Glutamatergic neuron (in vitro differentiated cells): Measurements from ENCODE around the gene NDUFB10. TPM values are rescaled to one million over a fixed set of nuclear protein-coding genes. Genes with fewer than 3 reads are reported as not detected.

Experiments used
- DNase-seq: peaks from one replicate; pipeline ENCODE4 v3.0.0; 2022
- H3K27ac Mint-ChIP-seq: one replicate; pipeline ENCODE4 v1.8.0; 2020; ENCODE audit warnings: mild to moderate bottlenecking, mixed read lengths, inconsistent platforms; ENCODE audit not compliant: unreplicated experiment
- H3K27me3 Mint-ChIP-seq: one replicate; pipeline ENCODE4 v1.8.0; 2020; ENCODE audit warnings: mild to moderate bottlenecking, moderate library complexity, mixed read lengths, inconsistent platforms; ENCODE audit not compliant: unreplicated experiment
- H3K36me3 Mint-ChIP-seq: one replicate; pipeline ENCODE4 v1.8.0; 2020; ENCODE audit warnings: mild to moderate bottlenecking, mixed read lengths, inconsistent platforms; ENCODE audit not compliant: unreplicated experiment
- H3K4me1 Mint-ChIP-seq: one replicate; pipeline ENCODE4 v1.8.0; 2020; ENCODE audit warnings: mild to moderate bottlenecking, low read depth, mixed read lengths, inconsistent platforms; ENCODE audit not compliant: unreplicated experiment
- H3K4me3 Mint-ChIP-seq: one replicate; pipeline ENCODE4 v1.8.0; 2020; ENCODE audit warnings: mild to moderate bottlenecking, mixed read lengths, inconsistent platforms; ENCODE audit not compliant: unreplicated experiment
- H3K9me3 Mint-ChIP-seq: one replicate; pipeline ENCODE4 v1.8.0; 2020; ENCODE audit warnings: mild to moderate bottlenecking, moderate library complexity, mixed read lengths, inconsistent platforms; ENCODE audit not compliant: unreplicated experiment
- total RNA-seq: library from RNA; stranded (reverse); fragmentation: NEBNext Ultra II Directional; extraction: Animal tissue kit (Norgen Biotek cat#: 25700); gene quantifications from one replicate; pipeline ENCODE4 v1.2.1, GENCODE V29; 2021; ENCODE audit not compliant: unreplicated experiment
- TF ChIP-seq, protein P1 (sequence below): fragments of 200-600 bp; sonication (generic); IDR thresholded peaks from one replicate; pipeline ENCODE4 v1.5.0; 2021; ENCODE audit not compliant: partially characterized antibody, unreplicated experiment

NDUFB10 gene
- total RNA-seq, 1 donor from 2014 or later: 302 TPM

DNA sequence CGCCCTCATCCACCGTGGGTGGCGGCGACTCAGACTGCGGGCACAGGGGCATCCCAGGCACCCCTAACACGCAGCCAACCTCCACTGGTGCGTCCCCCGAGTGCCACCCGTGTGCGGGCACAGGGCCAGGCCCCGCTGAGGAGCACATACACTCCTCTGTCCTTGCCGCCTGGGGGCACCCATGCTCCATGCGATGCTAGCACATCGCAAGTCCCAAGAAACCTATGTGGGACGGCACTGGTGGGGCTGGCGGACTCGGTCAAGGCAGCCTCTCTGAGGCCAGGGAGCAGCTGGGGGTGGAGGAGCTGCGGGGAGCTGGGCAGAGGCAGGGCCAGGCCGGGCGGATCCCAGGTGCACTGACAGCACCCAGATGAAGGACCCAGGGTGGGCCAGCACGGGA, 46.3 kb downstream of the NDUFB10 start:
- peaks cover 20% of the 10 kb centered on the region for H3K27me3 Mint-ChIP-seq
- peak overlapping the region; percentile 25 for H3K4me3 Mint-ChIP-seq
- DNase-seq: no peak
- H3K27ac Mint-ChIP-seq: peak overlapping the region; percentile 89
- peaks cover 4% of the 10 kb centered on the region for H3K36me3 Mint-ChIP-seq
- TF ChIP-seq, protein P1, sequence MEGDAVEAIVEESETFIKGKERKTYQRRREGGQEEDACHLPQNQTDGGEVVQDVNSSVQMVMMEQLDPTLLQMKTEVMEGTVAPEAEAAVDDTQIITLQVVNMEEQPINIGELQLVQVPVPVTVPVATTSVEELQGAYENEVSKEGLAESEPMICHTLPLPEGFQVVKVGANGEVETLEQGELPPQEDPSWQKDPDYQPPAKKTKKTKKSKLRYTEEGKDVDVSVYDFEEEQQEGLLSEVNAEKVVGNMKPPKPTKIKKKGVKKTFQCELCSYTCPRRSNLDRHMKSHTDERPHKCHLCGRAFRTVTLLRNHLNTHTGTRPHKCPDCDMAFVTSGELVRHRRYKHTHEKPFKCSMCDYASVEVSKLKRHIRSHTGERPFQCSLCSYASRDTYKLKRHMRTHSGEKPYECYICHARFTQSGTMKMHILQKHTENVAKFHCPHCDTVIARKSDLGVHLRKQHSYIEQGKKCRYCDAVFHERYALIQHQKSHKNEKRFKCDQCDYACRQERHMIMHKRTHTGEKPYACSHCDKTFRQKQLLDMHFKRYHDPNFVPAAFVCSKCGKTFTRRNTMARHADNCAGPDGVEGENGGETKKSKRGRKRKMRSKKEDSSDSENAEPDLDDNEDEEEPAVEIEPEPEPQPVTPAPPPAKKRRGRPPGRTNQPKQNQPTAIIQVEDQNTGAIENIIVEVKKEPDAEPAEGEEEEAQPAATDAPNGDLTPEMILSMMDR: no peak
- peaks cover 15% of the 10 kb centered on the region for H3K9me3 Mint-ChIP-seq
- peaks cover 20% of the 10 kb centered on the region for H3K4me1 Mint-ChIP-seq

DNA sequence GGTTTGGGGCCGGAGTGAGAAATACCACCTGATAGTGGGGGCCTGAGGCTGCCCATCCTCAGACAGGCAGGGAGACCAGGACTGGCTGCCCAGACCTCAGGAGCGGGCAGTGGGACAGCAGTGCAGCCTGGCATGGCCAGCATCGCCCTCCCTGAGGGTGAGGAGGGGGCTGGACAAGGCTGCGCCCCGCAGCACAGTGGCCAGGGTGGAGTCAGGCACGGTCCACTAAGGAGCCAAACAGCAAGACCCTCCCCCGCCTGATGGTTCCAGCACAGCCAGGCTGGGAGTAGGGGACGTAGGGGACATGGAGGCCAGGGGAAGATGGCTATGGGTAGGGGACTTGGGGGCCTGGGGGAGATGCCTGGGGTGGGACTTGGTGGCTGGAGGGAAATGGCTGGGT, 47.0 kb downstream of the NDUFB10 start:
- Mint-ChIP-seq H3K9me3 (peaks cover 13% of the 10 kb centered on the region), H3K4me3 (peak overlapping the region; percentile 92), H3K4me1 (peaks cover 20% of the 10 kb centered on the region), H3K36me3 (peaks cover 4% of the 10 kb centered on the region), H3K27ac (peak overlapping the region; percentile 89), H3K27me3 (peaks cover 20% of the 10 kb centered on the region)
- no peak for DNase-seq
- TF ChIP-seq, protein P1: no peak

DNA sequence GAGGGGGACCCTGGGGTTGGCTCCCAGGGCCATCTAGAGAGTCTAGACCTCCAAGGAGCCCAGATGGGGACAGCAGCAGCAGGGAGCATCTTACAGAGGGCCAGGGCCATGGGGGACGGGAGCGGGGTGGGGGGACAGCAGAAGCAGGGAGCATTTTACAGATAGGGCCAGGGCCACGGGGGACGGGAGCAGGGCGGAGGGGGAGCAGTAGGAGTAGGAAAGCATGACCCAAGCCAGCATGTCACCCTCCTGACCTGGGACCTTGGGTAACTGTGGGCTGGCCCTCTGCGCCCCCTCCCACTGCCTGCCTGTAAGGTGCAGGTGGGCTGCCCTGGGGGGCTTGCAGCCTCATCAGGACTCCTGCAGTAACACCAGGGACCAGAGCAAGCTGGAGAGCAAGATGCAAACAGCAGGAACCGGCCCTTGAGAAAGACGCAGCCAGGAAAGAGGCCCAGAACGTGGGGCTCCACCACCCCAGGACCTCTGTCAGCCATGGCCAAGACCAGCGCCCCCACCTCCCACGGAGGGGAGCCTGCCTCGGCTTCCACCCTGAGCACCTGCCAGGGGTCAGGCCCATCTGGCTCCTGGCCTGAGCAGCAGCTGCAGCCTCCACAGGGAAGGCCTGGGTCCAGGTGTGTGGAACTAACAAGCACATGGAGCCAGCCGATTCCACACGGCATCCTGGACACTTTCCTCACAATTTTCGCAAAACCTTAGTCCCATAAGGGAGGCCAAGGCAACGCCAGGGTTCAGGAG, 47.9 kb downstream of the NDUFB10 start:
- Mint-ChIP-seq H3K27ac (peak overlapping the region; percentile 94), H3K4me1 (peaks cover 20% of the 10 kb centered on the region), H3K9me3 (peaks cover 13% of the 10 kb centered on the region), H3K36me3 (peaks cover 4% of the 10 kb centered on the region), H3K27me3 (peaks cover 19% of the 10 kb centered on the region), H3K4me3 (peak overlapping the region; percentile 92)
- TF ChIP-seq, protein P1: no peak
- no peak for DNase-seq

DNA sequence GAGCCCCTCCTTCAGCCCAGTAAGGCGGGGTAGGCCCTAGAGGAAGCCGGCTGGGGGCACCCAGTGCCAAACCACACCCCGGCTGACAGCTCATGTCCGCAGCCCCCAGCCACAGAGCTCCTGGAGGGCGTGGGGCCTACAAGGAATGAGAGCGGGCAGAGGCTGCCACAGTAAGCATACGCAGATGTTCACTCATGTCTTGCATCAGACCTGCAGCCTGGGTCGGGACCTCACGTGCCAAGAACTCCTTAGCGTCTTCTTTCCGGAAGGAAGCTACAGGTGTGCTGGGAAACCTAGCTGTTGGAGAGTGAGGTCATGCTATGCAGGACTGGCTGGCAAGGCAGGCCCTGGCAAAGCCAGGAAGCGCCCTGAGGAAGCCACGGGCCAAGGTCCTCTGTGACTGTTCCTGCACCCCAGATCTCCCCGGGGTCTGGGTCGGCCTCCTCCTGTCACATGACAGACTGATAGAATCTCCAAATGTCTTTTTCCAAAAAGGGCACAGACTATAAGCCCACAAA, 48.7 kb downstream of the NDUFB10 start:
- Mint-ChIP-seq H3K27ac (peak overlapping the region; percentile 94), H3K9me3 (peaks cover 10% of the 10 kb centered on the region), H3K36me3 (peaks cover 4% of the 10 kb centered on the region), H3K4me1 (peaks cover 20% of the 10 kb centered on the region), H3K4me3 (peak overlapping the region; percentile 92), H3K27me3 (peaks cover 16% of the 10 kb centered on the region)
- TF ChIP-seq, protein P1: no peak
- DNase-seq: no peak

DNA sequence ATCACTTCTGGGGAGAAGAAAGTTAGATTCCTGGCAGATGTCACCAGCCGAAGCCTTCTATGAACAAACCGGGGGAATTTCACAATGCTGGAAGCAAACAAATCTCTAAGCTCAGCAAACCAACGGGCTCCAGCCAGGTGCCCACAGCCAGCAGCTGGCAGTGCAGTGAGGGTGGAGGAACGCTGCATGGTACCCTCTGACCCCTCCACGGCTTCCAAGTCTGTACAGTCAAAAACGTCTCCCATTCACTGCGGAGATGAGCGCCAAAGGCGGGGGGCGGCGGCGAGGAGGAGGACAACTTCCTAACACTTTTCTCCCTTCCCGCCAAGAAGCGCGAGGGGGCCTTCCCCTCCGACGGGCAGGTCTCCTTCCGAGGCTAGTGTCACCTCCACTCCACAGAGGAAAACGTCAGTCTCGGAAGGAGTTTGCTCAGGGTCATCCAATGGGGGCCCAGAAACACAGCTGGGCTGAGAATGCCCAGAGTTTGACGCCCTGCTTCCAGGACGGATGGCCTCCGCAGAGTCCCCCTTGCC, 49.4 kb downstream of the NDUFB10 start:
- Mint-ChIP-seq H3K27ac (peak overlapping the region; percentile 84), H3K4me1 (peaks cover 20% of the 10 kb centered on the region), H3K9me3 (peaks cover 10% of the 10 kb centered on the region)

More for the DNA sequence above, 49.4 kb downstream of the NDUFB10 start:
- H3K27me3 Mint-ChIP-seq: peaks cover 16% of the 10 kb centered on the region
- TF ChIP-seq, protein P1: no peak
- peak overlapping the region; percentile 92 for H3K4me3 Mint-ChIP-seq
- DNase-seq: no peak
- H3K36me3 Mint-ChIP-seq: peaks cover 4% of the 10 kb centered on the region
